Measurements from ENCODE around the gene BHMT. TPM values are rescaled to one million over a fixed set of nuclear protein-coding genes. Genes with fewer than 3 reads are reported as not detected.
A peak's percentile ranks its signal among the peaks of the same experiment; 100 is the strongest.

BHMT gene
- total RNA-seq, 2 experiments from 2014 or later = not detected

GRCh38 chr5:79086116-79086515 lies 25.5 kb upstream of the BHMT start:
- Mint-ChIP-seq H3K27ac (no peak overlapping the region), H3K27me3 (peaks cover 3% of the 10 kb centered on the region), H3K36me3 (ENCODE audit: low read depth) (no peaks in the 10 kb centered on the region), H3K4me3 (no peak overlapping the region), H3K4me1 (no peaks in the 10 kb centered on the region), H3K9me3 (ENCODE audit: low read depth) (no peaks in the 10 kb centered on the region)
- intact Hi-C loops (cut with DNase I, micrococcal nuclease) = no loop called here
- DNase-seq (no peak), ATAC-seq (no peak)
- POLR2A ChIA-PET = interaction anchor here (0.7 kb wide), 1 partner anchor 1050 kb away, joined by 3 read pairs; no protein-coding TSS in a partner anchor
- CTCF ChIA-PET = no interaction called here

GRCh38 chr5:79088507-79088906 lies 23.1 kb upstream of the BHMT start:
- H3K9me3 Mint-ChIP-seq (ENCODE audit: low read depth) = no peaks in the 10 kb centered on the region
- ATAC-seq = no peak
- ChIA-PET POLR2A (no interaction called here), CTCF (interaction anchor here (0.7 to 1.5 kb wide), 3 partner anchors 45 to 822 kb away, joined by 3 to 4 read pairs (median 3); no protein-coding TSS in a partner anchor)
- DNase-seq = no peak
- H3K27ac Mint-ChIP-seq = no peak overlapping the region
- no peaks in the 10 kb centered on the region for H3K36me3 Mint-ChIP-seq (ENCODE audit: low read depth)
- peaks cover 3% of the 10 kb centered on the region for H3K27me3 Mint-ChIP-seq
- intact Hi-C loops (cut with DNase I, micrococcal nuclease) = no loop called here
- H3K4me3 Mint-ChIP-seq = no peak overlapping the region
- H3K4me1 Mint-ChIP-seq = no peaks in the 10 kb centered on the region

GRCh38 chr5:79091064-79091463 lies 20.5 kb upstream of the BHMT start:
- no peak for ATAC-seq
- intact Hi-C loops (cut with DNase I, micrococcal nuclease) = no loop called here
- DNase-seq = no peak
- Mint-ChIP-seq H3K9me3 (ENCODE audit: low read depth) (no peaks in the 10 kb centered on the region), H3K27ac (no peak overlapping the region), H3K4me3 (no peak overlapping the region), H3K27me3 (peaks cover 8% of the 10 kb centered on the region), H3K4me1 (no peaks in the 10 kb centered on the region), H3K36me3 (ENCODE audit: low read depth) (no peaks in the 10 kb centered on the region)
- ChIA-PET CTCF (no interaction called here), POLR2A (no interaction called here)

- no peak overlapping the region for H3K27ac Mint-ChIP-seq
- H3K36me3 Mint-ChIP-seq (ENCODE audit: low read depth) = no peaks in the 10 kb centered on the region
- H3K4me1 Mint-ChIP-seq = no peaks in the 10 kb centered on the region
- ATAC-seq (no peak), DNase-seq (no peak)
- POLR2A ChIA-PET = no interaction called here
- no peak overlapping the region for H3K4me3 Mint-ChIP-seq
- H3K27me3 Mint-ChIP-seq = peaks cover 8% of the 10 kb centered on the region
- intact Hi-C loops (cut with DNase I, micrococcal nuclease) = no loop called here
- H3K9me3 Mint-ChIP-seq (ENCODE audit: low read depth) = no peaks in the 10 kb centered on the region
- CTCF ChIA-PET = no interaction called here
These were observed 17.8 kb upstream of the BHMT start for GRCh38 chr5:79093762-79094161.

- Mint-ChIP-seq H3K27ac (no peak overlapping the region), H3K36me3 (ENCODE audit: low read depth) (peaks cover 3% of the 10 kb centered on the region), H3K27me3 (peaks cover 37% of the 10 kb centered on the region), H3K4me1 (no peaks in the 10 kb centered on the region), H3K4me3 (no peak overlapping the region), H3K9me3 (ENCODE audit: low read depth) (peaks cover 5% of the 10 kb centered on the region)
- DNase-seq (no peak), ATAC-seq (no peak)
- ChIA-PET POLR2A (no interaction called here), CTCF (interaction anchor here (0.6 to 3.1 kb wide), 9 partner anchors 11 to 357 kb away, joined by 3 to 23 read pairs (median 5); no protein-coding TSS in a partner anchor)
- intact Hi-C loops (cut with DNase I, micrococcal nuclease) = no loop called here
These were observed 5.7 kb upstream of the BHMT start for GRCh38 chr5:79105868-79106267.

- ChIA-PET POLR2A (no interaction called here), CTCF (interaction anchor here (0.7 to 3.1 kb wide), 8 partner anchors 10 to 124 kb away, joined by 3 to 23 read pairs (median 4); no protein-coding TSS in a partner anchor)
- H3K4me3 Mint-ChIP-seq = no peak overlapping the region
- no peaks in the 10 kb centered on the region for H3K9me3 Mint-ChIP-seq (ENCODE audit: low read depth)
- no peaks in the 10 kb centered on the region for H3K4me1 Mint-ChIP-seq
- no peak overlapping the region for H3K27ac Mint-ChIP-seq
- ATAC-seq = no peak
- H3K36me3 Mint-ChIP-seq (ENCODE audit: low read depth) = no peaks in the 10 kb centered on the region
- DNase-seq = no peak
- peaks cover 44% of the 10 kb centered on the region for H3K27me3 Mint-ChIP-seq
- intact Hi-C loops (cut with DNase I, micrococcal nuclease) = no loop called here
These were observed 4.4 kb upstream of the BHMT start for GRCh38 chr5:79107020-79107796.

- H3K4me3 Mint-ChIP-seq = no peak overlapping the region
- no peaks in the 10 kb centered on the region for H3K9me3 Mint-ChIP-seq (ENCODE audit: low read depth)
- POLR2A ChIA-PET = no interaction called here
- CTCF ChIA-PET = interaction anchor here (1.5 to 2.0 kb wide), 2 partner anchors 25 to 83 kb away, joined by 5 to 15 read pairs; no protein-coding TSS in a partner anchor
- H3K36me3 Mint-ChIP-seq (ENCODE audit: low read depth) = no peaks in the 10 kb centered on the region
- intact Hi-C loops (cut with DNase I, micrococcal nuclease) = no loop called here
- H3K4me1 Mint-ChIP-seq = no peaks in the 10 kb centered on the region
- peaks cover 50% of the 10 kb centered on the region for H3K27me3 Mint-ChIP-seq
- ATAC-seq = no peak
- no peak for DNase-seq
- H3K27ac Mint-ChIP-seq = no peak overlapping the region
These were observed 3.5 kb upstream of the BHMT start for GRCh38 chr5:79108086-79108485.

- H3K4me1 Mint-ChIP-seq = no peaks in the 10 kb centered on the region
- ChIA-PET CTCF (interaction anchor here (0.6 to 2.0 kb wide), 7 partner anchors 9 to 904 kb away, joined by 3 to 15 read pairs (median 3); no protein-coding TSS in a partner anchor), POLR2A (no interaction called here)
- ATAC-seq = no peak
- H3K9me3 Mint-ChIP-seq (ENCODE audit: low read depth) = no peaks in the 10 kb centered on the region
- no peak for DNase-seq
- no peaks in the 10 kb centered on the region for H3K36me3 Mint-ChIP-seq (ENCODE audit: low read depth)
- intact Hi-C loops (cut with DNase I, micrococcal nuclease) = no loop called here
- no peak overlapping the region for H3K27ac Mint-ChIP-seq
- no peak overlapping the region for H3K4me3 Mint-ChIP-seq
- H3K27me3 Mint-ChIP-seq = peaks cover 50% of the 10 kb centered on the region
These were observed 2.8 kb upstream of the BHMT start for GRCh38 chr5:79108792-79109191.

GRCh38 chr5:79109527-79110492 lies 1.8 kb upstream of the BHMT start:
- DNase-seq (peak; percentile 65), ATAC-seq (peak; percentile 66)
- no peaks in the 10 kb centered on the region for H3K36me3 Mint-ChIP-seq (ENCODE audit: low read depth)
- H3K9me3 Mint-ChIP-seq (ENCODE audit: low read depth) = no peaks in the 10 kb centered on the region
- intact Hi-C loops (cut with DNase I, micrococcal nuclease) = loop anchor here (1.0 kb wide), 1 partner anchor 85 kb away; no protein-coding TSS in a partner anchor
- ChIA-PET POLR2A (no interaction called here), CTCF (interaction anchor here (0.7 to 2.0 kb wide), 6 partner anchors 8 to 92 kb away, joined by 3 to 15 read pairs (median 3); no protein-coding TSS in a partner anchor)
- H3K27ac Mint-ChIP-seq = no peak overlapping the region
- peaks cover 48% of the 10 kb centered on the region for H3K27me3 Mint-ChIP-seq
- no peak overlapping the region for H3K4me3 Mint-ChIP-seq
- no peaks in the 10 kb centered on the region for H3K4me1 Mint-ChIP-seq

GRCh38 chr5:79111960-79112702 lies 522 bp downstream of the BHMT start:
- DNase-seq = no peak
- no peak overlapping the region for H3K4me3 Mint-ChIP-seq

GRCh38 chr5:79112703-79113058 lies 1.1 kb downstream of the BHMT start:
- DNase-seq = no peak
- ChIA-PET POLR2A (no interaction called here), CTCF (interaction anchor here (0.6 to 1.0 kb wide), 2 partner anchors 20 to 137 kb away, joined by 3 to 4 read pairs; no protein-coding TSS in a partner anchor)
- Mint-ChIP-seq H3K27me3 (peaks cover 43% of the 10 kb centered on the region), H3K4me1 (no peaks in the 10 kb centered on the region), H3K27ac (no peak overlapping the region), H3K4me3 (no peak overlapping the region), H3K9me3 (ENCODE audit: low read depth) (no peaks in the 10 kb centered on the region), H3K36me3 (ENCODE audit: low read depth) (no peaks in the 10 kb centered on the region)
- intact Hi-C loops (cut with DNase I, micrococcal nuclease) = no loop called here
- no peak for ATAC-seq

More at GRCh38 chr5:79111960-79112702, 522 bp downstream of the BHMT start:
- intact Hi-C loops (cut with DNase I, micrococcal nuclease) = no loop called here
- ChIA-PET POLR2A (no interaction called here), CTCF (interaction anchor here (0.6 to 1.0 kb wide), 2 partner anchors 21 to 137 kb away, joined by 3 to 4 read pairs; no protein-coding TSS in a partner anchor)
- no peaks in the 10 kb centered on the region for H3K9me3 Mint-ChIP-seq (ENCODE audit: low read depth)
- no peaks in the 10 kb centered on the region for H3K4me1 Mint-ChIP-seq
- peaks cover 43% of the 10 kb centered on the region for H3K27me3 Mint-ChIP-seq
- no peak overlapping the region for H3K27ac Mint-ChIP-seq
- H3K36me3 Mint-ChIP-seq (ENCODE audit: low read depth) = no peaks in the 10 kb centered on the region
- no peak for ATAC-seq

All from activated CD4-positive, alpha-beta T cell treated with anti-CD3 and anti-CD28 coated beads for 36 hours (primary cell).